H1 (cell line): ENCODE results near the gene RNF212. TPM values are rescaled to one million over a fixed set of nuclear protein-coding genes. Genes with fewer than 3 reads are reported as not detected.

Experiments used
- CTCF ChIA-PET: fragments of 300-600 bp; sonication (Branson Sonifier 250); formaldehyde crosslinking; loops from one replicate; lab custom pipeline; 2021; ENCODE audit not compliant: partially characterized antibody; lab: Charles Lee
- POLR2A ChIA-PET: fragments of 300-600 bp; sonication (Branson Sonifier 250); formaldehyde crosslinking; loops from one replicate; lab custom pipeline; 2021; ENCODE audit warnings: inconsistent platforms; ENCODE audit not compliant: partially characterized antibody; lab: Charles Lee
- DNase-seq, 2 experiments: peaks; one replicate each; pipeline versions ENCODE4 v3.0.0 to v3.0.0-alpha.2; 2010 to 2022; ENCODE audit warnings: low spot score in 2 of 2, low read depth in 1 of 2, mixed read lengths in 1 of 2
- FAIRE-seq: peaks from 2 replicates; lab custom pipeline; 2011; peaks lifted over from hg19 to GRCh38; lab: Jason Lieb, UNC
- H2AFZ ChIP-seq: 2 replicates; pipeline ENCODE4 v1.8.1; 2012; ENCODE audit warnings: low read length, inconsistent platforms
- H2AK5ac ChIP-seq: 2 replicates; pipeline ENCODE4 v1.6.1; 2013; ENCODE audit warnings: low read depth, low read length
- H2BK120ac ChIP-seq: replicated peaks from 2 replicates; pipeline ENCODE3; 2013; ENCODE audit warnings: low read depth, low read length, inconsistent platforms
- H2BK12ac ChIP-seq: 2 replicates; pipeline ENCODE4 v1.6.1; 2013; ENCODE audit warnings: low read depth, low read length
- H2BK15ac ChIP-seq: 2 replicates; pipeline ENCODE4 v1.6.1; 2013; ENCODE audit warnings: low read length
- H2BK20ac ChIP-seq: 2 replicates; pipeline ENCODE4 v1.6.1; 2013; ENCODE audit warnings: low read length
- H2BK5ac ChIP-seq: 2 replicates; pipeline ENCODE4 v1.6.1; 2013; ENCODE audit warnings: low read depth, low read length
- H3K14ac ChIP-seq: 2 replicates; pipeline ENCODE4 v1.6.1; 2013; ENCODE audit warnings: inconsistent platforms; ENCODE audit not compliant: insufficient read length
- H3K18ac ChIP-seq: 2 replicates; pipeline ENCODE4 v1.6.1; 2013; ENCODE audit warnings: low read length; ENCODE audit errors: extremely low read depth
- H3K23ac ChIP-seq: 2 replicates; pipeline ENCODE4 v1.6.1; 2013; ENCODE audit warnings: inconsistent platforms; ENCODE audit not compliant: insufficient read length
- H3K23me2 ChIP-seq: 2 replicates; pipeline ENCODE4 v1.6.1; 2013; ENCODE audit warnings: low read depth, low read length
- H3K27ac ChIP-seq: 2 replicates; pipeline ENCODE4 v1.6.1; 2011; ENCODE audit warnings: low read depth, low read length, inconsistent platforms
- H3K27me3 ChIP-seq, 4 experiments: replicated peaks in 1 of 4; 1 replicate in 1 of 4; 2 replicates in 3 of 4; pipeline versions ENCODE4 v1.6.1 to v1.8.1; 2011 to 2013; ENCODE audit warnings: low read length in 3 of 4, mild to moderate bottlenecking in 3 of 4, inconsistent platforms in 2 of 4, mixed read lengths in 2 of 4, moderate library complexity in 1 of 4; ENCODE audit not compliant: control insufficient read depth in 3 of 4, insufficient read depth in 3 of 4; ENCODE audit errors: extremely low read depth in 1 of 4
- H3K36me3 ChIP-seq, 4 experiments: 2 replicates each; pipeline versions ENCODE4 v1.6.1 to v1.8.1; 2011 to 2013; ENCODE audit warnings: mild to moderate bottlenecking in 4 of 4, low read length in 3 of 4, moderate library complexity in 2 of 4, control low read depth in 1 of 4, inconsistent platforms in 1 of 4; ENCODE audit not compliant: insufficient read depth in 4 of 4, control insufficient read depth in 2 of 4
- H3K4ac ChIP-seq: replicated peaks from 2 replicates; pipeline ENCODE3; 2013; ENCODE audit warnings: low read length, low read depth, mixed read lengths, inconsistent platforms; ENCODE audit not compliant: insufficient read length
- H3K4me1 ChIP-seq, 4 experiments: replicated peaks in 1 of 4; 1 replicate in 1 of 4; 2 replicates in 3 of 4; pipeline versions ENCODE4 v1.6.1 to v1.8.1; 2011 to 2013; ENCODE audit warnings: low read length in 3 of 4, inconsistent platforms in 2 of 4, mixed read lengths in 1 of 4; ENCODE audit not compliant: insufficient read depth in 4 of 4, control insufficient read depth in 3 of 4
- H3K4me2 ChIP-seq, 2 experiments: 2 replicates each; pipeline versions ENCODE4 v1.6.1 to v1.8.1; 2011 to 2013; ENCODE audit warnings: low read depth in 2 of 2, low read length in 2 of 2, control low read depth in 1 of 2, inconsistent platforms in 1 of 2, mild to moderate bottlenecking in 1 of 2; ENCODE audit not compliant: insufficient read depth in 1 of 2
- H3K4me3 ChIP-seq, 4 experiments: fragments of 200-600, 300-600 bp in 1 of 4; sonication (generic), shearing (Covaris generic), sonication (Bioruptor Twin) in 1 of 4; 2 replicates each; pipeline versions ENCODE4 v1.5.1 to v1.8.1; 2011 to 2016; ENCODE audit warnings: low read length in 4 of 4, low read depth in 3 of 4, control low read depth in 2 of 4, inconsistent platforms in 2 of 4, mild to moderate bottlenecking in 2 of 4, mixed read lengths in 1 of 4, moderate library complexity in 1 of 4; ENCODE audit not compliant: insufficient read depth in 2 of 4; ENCODE audit errors: extremely low read depth in 1 of 4
- H3K56ac ChIP-seq: replicated peaks from 2 replicates; pipeline ENCODE3; 2013; ENCODE audit warnings: low read depth, mild to moderate bottlenecking, mixed read lengths, low read length, inconsistent platforms; ENCODE audit not compliant: insufficient read length
- H3K79me1 ChIP-seq: 2 replicates; pipeline ENCODE4 v1.6.1; 2013; ENCODE audit warnings: low read depth, low read length, control low read depth
- H3K79me2 ChIP-seq, 2 experiments: 2 replicates each; pipeline versions ENCODE4 v1.6.1 to v1.8.1; 2012 to 2013; ENCODE audit warnings: low read length in 2 of 2, mild to moderate bottlenecking in 2 of 2, inconsistent platforms in 1 of 2; ENCODE audit not compliant: insufficient read depth in 2 of 2, control insufficient read depth in 1 of 2
- H3K9ac ChIP-seq, 4 experiments: replicated peaks in 1 of 4; 1 replicate in 1 of 4; 2 replicates in 3 of 4; pipeline versions ENCODE4 v1.6.1 to v1.8.1; 2011 to 2013; ENCODE audit warnings: low read depth in 3 of 4, low read length in 3 of 4, control low read depth in 2 of 4, mild to moderate bottlenecking in 2 of 4, moderate library complexity in 2 of 4, inconsistent platforms in 1 of 4; ENCODE audit errors: extremely low read depth in 1 of 4
- H3K9me3 ChIP-seq, 2 experiments: 2 replicates each; pipeline versions ENCODE4 v1.6.1 to v1.8.1; 2012 to 2013; ENCODE audit warnings: mild to moderate bottlenecking in 2 of 2, moderate library complexity in 2 of 2, control low read depth in 1 of 2, inconsistent platforms in 1 of 2, low read depth in 1 of 2, low read length in 1 of 2, mixed read lengths in 1 of 2; ENCODE audit not compliant: insufficient read depth in 2 of 2
- H4K20me1 ChIP-seq, 2 experiments: replicated peaks in 1 of 2; 2 replicates each; pipeline versions ENCODE3 to v1.8.1; 2011 to 2013; ENCODE audit warnings: inconsistent platforms in 2 of 2, low read length in 2 of 2, mild to moderate bottlenecking in 1 of 2; ENCODE audit not compliant: insufficient read depth in 2 of 2, control insufficient read depth in 1 of 2
- H4K5ac ChIP-seq: 2 replicates; pipeline ENCODE4 v1.6.1; 2013; ENCODE audit warnings: low read length, low read depth, mixed read lengths, inconsistent platforms; ENCODE audit not compliant: insufficient read length
- H4K8ac ChIP-seq: 2 replicates; pipeline ENCODE4 v1.8.0; 2013; ENCODE audit warnings: mild to moderate bottlenecking, moderate library complexity, low read length, inconsistent platforms; ENCODE audit not compliant: insufficient read depth; ENCODE audit errors: extremely low read depth
- H4K91ac ChIP-seq: replicated peaks from 2 replicates; pipeline ENCODE3; 2013; ENCODE audit warnings: low read length, mixed read lengths, inconsistent platforms; ENCODE audit not compliant: insufficient read length
- WGBS, 2 experiments: shearing (Covaris generic) in 1 of 2; methylation state at CpG; one replicate each; pipeline versions ENCODE4 v1.1.6 to v1.1.7; 2013 to 2015; ENCODE audit warnings: low lambda C conversion rate in 2 of 2, mixed read lengths in 2 of 2, inconsistent platforms in 1 of 2, low coverage in 1 of 2, missing lambda C conversion rate in 1 of 2; ENCODE audit not compliant: insufficient replicate concordance in 2 of 2, insufficient coverage in 1 of 2, insufficient read length in 1 of 2; ENCODE audit errors: extremely low coverage in 1 of 2, missing lambda C conversion rate in 1 of 2; 5-methylcytosine and 5-hydroxymethylcytosine counted together
- polyA plus RNA-seq, 7 experiments: library from polyadenylated mRNA; depleted of rRNA in 3 of 7; stranded (reverse) in 5 of 7; unstranded in 2 of 7; fragments of >200 nt in 5 of 7; fragments of 200-250 nt in 2 of 7; gene quantifications; 1 replicate in 5 of 7; 2 replicates in 1 of 7; 4 replicates in 1 of 7; pipeline versions ENCODE4 v1.2.1 to v1.2.3, GENCODE V29; 2011 to 2013; ENCODE audit warnings: missing spikeins in 2 of 7, mixed read lengths in 2 of 7
- total RNA-seq: library from RNA; stranded (reverse); fragmentation: NEBNext Ultra II Directional; extraction: Animal tissue kit (Norgen Biotek cat#: 25700); gene quantifications from 2 replicates; pipeline ENCODE4 v1.2.1, GENCODE V29; 2021

Gene RNF212
- total and polyA plus RNA-seq, 2 of the 8 experiments (the other 6 are each of a cell fraction or from before 2014, with no cell fraction given) = 3.4 to 5.4 TPM

DNA sequence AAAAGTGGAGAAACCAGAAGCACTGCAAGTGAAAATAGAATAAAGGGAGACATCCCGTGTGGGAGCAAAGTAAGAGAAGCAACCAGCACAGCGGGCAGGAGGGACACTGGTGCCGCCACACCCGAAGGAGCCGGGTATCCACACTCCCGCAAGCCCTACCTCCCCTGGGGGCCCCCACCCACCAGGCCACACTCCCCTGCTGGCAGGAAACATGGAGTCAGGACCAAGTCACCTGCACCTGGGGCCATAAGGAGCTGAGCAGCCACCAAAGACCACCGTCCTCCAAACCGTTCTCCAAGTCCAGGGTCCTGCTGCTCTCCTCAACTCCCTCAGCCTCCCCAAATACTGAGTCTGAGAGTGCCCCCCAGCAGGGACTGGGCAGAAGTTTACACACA lies 71.4 kb downstream of the RNF212 start:
- peaks cover 14% of the 10 kb centered on the region for H3K23me2 ChIP-seq
- no peak overlapping the region for H2AFZ ChIP-seq
- no peak overlapping the region for H4K5ac ChIP-seq
- POLR2A ChIA-PET = no interaction called here
- H2BK120ac ChIP-seq = no peak overlapping the region
- H3K4me2 ChIP-seq = 0 out of 4 replicates have a peak overlapping the region, but pooled peaks of 1 of the 2 experiments have one; percentile 2
- H3K27me3 ChIP-seq = peaks cover 0 to 5% (median 0%) of the 10 kb centered on the region in 4 experiments; a peak in 3 of 7 replicates
- H3K27ac ChIP-seq = no peak overlapping the region
- no peaks in the 10 kb centered on the region for H3K36me3 ChIP-seq
- H3K23ac ChIP-seq = no peak overlapping the region
- H3K9ac ChIP-seq = no peak overlapping the region
- H3K4me1 ChIP-seq = peaks cover 0 to 26% (median 15%) of the 10 kb centered on the region in 4 experiments; a peak in 6 of 7 replicates
- H2BK12ac ChIP-seq = no peak overlapping the region
- no peak overlapping the region for H2BK5ac ChIP-seq
- H3K9me3 ChIP-seq = no peaks in the 10 kb centered on the region
- no peak overlapping the region for H3K56ac ChIP-seq
- H3K4me3 ChIP-seq = no peak overlapping the region
- 0 out of 2 replicates have a peak overlapping the region, but pooled peaks have one; percentile 65 for H2AK5ac ChIP-seq
- 92% methylated on average over 8 of the region's 8 CpGs; no CpG with 5 or more reads in 1 of the 2 experiments for WGBS, 2 experiments
- no peak overlapping the region for H2BK15ac ChIP-seq
- H3K14ac ChIP-seq = no peak overlapping the region
- no peaks in the 10 kb centered on the region for H3K79me2 ChIP-seq
- peak overlapping the region; percentile 80; the same call in 1 of the 2 replicates for H4K8ac ChIP-seq
- DNase-seq (no peak), FAIRE-seq (no peak)
- H3K18ac ChIP-seq = no peak overlapping the region
- no peak overlapping the region for H2BK20ac ChIP-seq
- H3K4ac ChIP-seq = peak overlapping the region; percentile 53
- CTCF ChIA-PET = interaction anchor here (0.8 kb wide), 1 partner anchor 12 kb away, joined by 3 read pairs; no protein-coding TSS in a partner anchor
- peaks cover 0 to 2% of the 10 kb centered on the region in 2 experiments for H4K20me1 ChIP-seq
- H3K79me1 ChIP-seq = no peaks in the 10 kb centered on the region
- no peak overlapping the region for H4K91ac ChIP-seq
